ENCODE results near the gene FMC1. TPM values are rescaled to one million over a fixed set of nuclear protein-coding genes. Genes with fewer than 3 reads are reported as not detected.

The FMC1 gene
- polyA plus RNA-seq, 3 donors = 22.8 to 27.2 (median 26.8) TPM

GRCh38 chr7:139361523-139361922, 20.4 kb downstream of the FMC1 start:
- DNase-seq (ENCODE audit: extremely low read depth in 1 of 11, low read depth in 9 of 11, low spot score in 4 of 11) = no peak

GRCh38 chr7:139362302-139362701, 21.2 kb downstream of the FMC1 start:
- DNase-seq (ENCODE audit: extremely low read depth in 1 of 11, low read depth in 9 of 11, low spot score in 4 of 11) = no peak

GRCh38 chr7:139362981-139363380, 21.8 kb downstream of the FMC1 start:
- no peak for DNase-seq (ENCODE audit: extremely low read depth in 1 of 11, low read depth in 9 of 11, low spot score in 4 of 11)

GRCh38 chr7:139365336-139365735, 24.2 kb downstream of the FMC1 start:
- DNase-seq (ENCODE audit: extremely low read depth in 1 of 11, low read depth in 9 of 11, low spot score in 4 of 11) = no peak

- DNase-seq (ENCODE audit: extremely low read depth in 1 of 11, low read depth in 9 of 11, low spot score in 4 of 11) = no peak
Measured at GRCh38 chr7:139366400-139366799, 25.3 kb downstream of the FMC1 start.

GRCh38 chr7:139367438-139368155, 26.5 kb downstream of the FMC1 start:
- no peak for DNase-seq (ENCODE audit: extremely low read depth in 1 of 11, low read depth in 9 of 11, low spot score in 4 of 11)

- DNase-seq (ENCODE audit: extremely low read depth in 1 of 11, low read depth in 9 of 11, low spot score in 4 of 11) = no peak
Measured at GRCh38 chr7:139370301-139370942, 29.3 kb downstream of the FMC1 start.

GRCh38 chr7:139370943-139371313, 29.8 kb downstream of the FMC1 start:
- no peak for DNase-seq (ENCODE audit: extremely low read depth in 1 of 11, low read depth in 9 of 11, low spot score in 4 of 11)

GRCh38 chr7:139374246-139374645, 33.1 kb downstream of the FMC1 start:
- DNase-seq (ENCODE audit: extremely low read depth in 1 of 11, low read depth in 9 of 11, low spot score in 4 of 11) = no peak

- no peak for DNase-seq (ENCODE audit: extremely low read depth in 1 of 11, low read depth in 9 of 11, low spot score in 4 of 11)
Measured at GRCh38 chr7:139382439-139382838, 41.3 kb downstream of the FMC1 start.

GRCh38 chr7:139384611-139385010, 43.5 kb downstream of the FMC1 start:
- no peak for DNase-seq (ENCODE audit: extremely low read depth in 1 of 11, low read depth in 9 of 11, low spot score in 4 of 11)

- DNase-seq (ENCODE audit: extremely low read depth in 1 of 11, low read depth in 9 of 11, low spot score in 4 of 11) = no peak
Measured at GRCh38 chr7:139387594-139387993, 46.5 kb downstream of the FMC1 start.

- DNase-seq (ENCODE audit: extremely low read depth in 1 of 11, low read depth in 9 of 11, low spot score in 4 of 11) = no peak
Measured at GRCh38 chr7:139389091-139389490, 48.0 kb downstream of the FMC1 start.

GRCh38 chr7:139389774-139390173, 48.6 kb downstream of the FMC1 start:
- DNase-seq (ENCODE audit: extremely low read depth in 1 of 11, low read depth in 9 of 11, low spot score in 4 of 11) = no peak

- no peak for DNase-seq (ENCODE audit: extremely low read depth in 1 of 11, low read depth in 9 of 11, low spot score in 4 of 11)
Measured at GRCh38 chr7:139393621-139394211, 52.6 kb downstream of the FMC1 start.

GRCh38 chr7:139394540-139394939, 53.4 kb downstream of the FMC1 start:
- no peak for DNase-seq (ENCODE audit: extremely low read depth in 1 of 11, low read depth in 9 of 11, low spot score in 4 of 11)

Other genes with a start within 250 kb of the FMC1 start
- 10 to 100 TPM; 19.8 to 27.6 (median 22.0) TPM for gene ZC3HAV1, start 231.6 kb upstream of the FMC1 start, polyA plus RNA-seq (ENCODE audit: insufficient read length in 3 of 3)
- 10 to 100 TPM; 13.7 to 23.4 (median 16.5) TPM for gene UBN2, start 110.1 kb upstream of the FMC1 start, polyA plus RNA-seq (ENCODE audit: insufficient read length in 3 of 3)
- 100 to 1,000 TPM; 118 to 182 (median 151) TPM for gene LUC7L2, start 18.6 kb downstream of the FMC1 start, polyA plus RNA-seq (ENCODE audit: insufficient read length in 3 of 3)
- gene KLRG2, start 142.3 kb downstream of the FMC1 start, polyA plus RNA-seq (ENCODE audit: insufficient read length in 3 of 3) = 1 to 10 TPM in 2 of 3 donors, under 1 TPM in 1; 0.51 to 2.0 (median 1.1) TPM
- 1 to 10 TPM in 2 of 3 donors, under 1 TPM in 1; 1.00 to 1.3 (median 1.0) TPM for gene CLEC2L, start 182.3 kb downstream of the FMC1 start, polyA plus RNA-seq (ENCODE audit: insufficient read length in 3 of 3)

Measured in renal cortex interstitium (tissue), 11 donors.